NCI-H1930 (cell line): ENCODE data around the gene ORC6.

Experiments used
- DNase-seq, 2 experiments: peaks; one replicate each; lab custom pipeline; 2025; lab: John Stamatoyannopoulos, UW

The ORC6 gene

DNA sequence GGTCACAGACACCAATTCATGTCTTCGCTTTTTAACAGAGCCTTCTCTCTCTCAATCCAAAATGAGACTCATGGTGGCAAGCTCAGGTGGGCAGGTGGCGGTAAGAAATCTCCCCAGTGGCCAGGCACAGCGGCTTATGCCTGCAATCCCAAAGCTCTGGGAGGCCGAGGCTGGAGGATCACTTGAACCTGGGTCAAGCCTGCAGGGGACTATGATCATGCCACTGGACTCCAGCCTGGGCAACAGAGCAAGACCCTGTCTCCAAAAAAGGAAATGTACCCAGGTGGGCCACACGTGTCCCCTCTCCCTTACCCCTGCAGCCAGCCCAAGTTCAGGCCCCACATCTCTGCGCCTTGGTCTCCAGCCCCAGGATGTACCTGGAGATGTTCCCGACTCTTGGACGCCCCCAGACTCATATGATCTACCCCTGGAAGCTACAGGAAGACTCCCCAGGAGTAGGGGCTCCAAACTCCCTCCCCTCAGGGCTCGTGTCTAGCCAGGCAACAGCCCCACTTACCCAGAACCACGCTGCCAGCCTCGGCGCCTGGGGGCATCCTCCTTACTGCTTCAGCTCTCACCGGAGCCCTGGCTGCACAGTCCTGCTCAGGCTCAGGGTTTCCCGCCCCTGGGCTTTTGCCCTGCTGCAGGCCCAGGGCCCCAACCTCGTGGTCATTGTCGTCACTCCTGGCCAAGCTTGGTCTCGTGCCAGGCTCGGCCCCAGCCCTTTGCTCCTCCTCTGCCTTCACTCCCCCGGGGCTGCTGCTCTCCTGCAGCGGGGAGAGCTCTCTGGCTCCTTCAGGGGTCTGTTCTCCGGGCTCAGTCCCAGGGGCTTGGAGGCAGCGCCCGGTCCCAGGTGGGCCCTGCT, 42.5 kb downstream of the ORC6 start:
- DNase-seq: no peak

GRCh38 chr16:46732561-46732960, 43.1 kb downstream of the ORC6 start:
- no peak for DNase-seq

DNA sequence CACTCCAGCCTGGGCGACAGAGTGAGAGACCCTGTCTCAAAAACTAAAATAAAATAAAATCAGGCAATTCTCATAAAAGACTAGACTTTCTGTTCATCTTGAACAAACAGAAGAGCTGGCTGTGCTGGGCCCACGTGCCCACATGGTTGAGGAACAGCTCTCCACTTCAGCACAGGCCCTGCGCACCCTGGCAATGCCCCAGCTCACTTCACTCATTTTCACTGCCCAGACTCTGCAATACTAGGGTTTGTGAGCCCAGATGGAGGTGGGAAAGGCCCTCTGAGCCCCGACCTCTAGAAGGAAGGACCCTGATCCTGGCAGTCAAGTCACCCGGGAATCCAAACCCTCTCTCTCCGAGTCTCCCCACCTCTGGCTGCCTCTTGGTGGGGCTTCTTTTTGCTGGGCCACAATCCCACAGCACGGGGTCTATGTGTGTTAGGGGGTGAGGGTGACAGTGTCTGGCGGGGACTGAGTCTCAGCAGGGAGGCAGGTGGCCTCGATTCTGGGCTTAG, 43.9 kb downstream of the ORC6 start:
- no peak for DNase-seq

- DNase-seq: no peak
These were observed 47.2 kb downstream of the ORC6 start for GRCh38 chr16:46736695-46737094.

DNA sequence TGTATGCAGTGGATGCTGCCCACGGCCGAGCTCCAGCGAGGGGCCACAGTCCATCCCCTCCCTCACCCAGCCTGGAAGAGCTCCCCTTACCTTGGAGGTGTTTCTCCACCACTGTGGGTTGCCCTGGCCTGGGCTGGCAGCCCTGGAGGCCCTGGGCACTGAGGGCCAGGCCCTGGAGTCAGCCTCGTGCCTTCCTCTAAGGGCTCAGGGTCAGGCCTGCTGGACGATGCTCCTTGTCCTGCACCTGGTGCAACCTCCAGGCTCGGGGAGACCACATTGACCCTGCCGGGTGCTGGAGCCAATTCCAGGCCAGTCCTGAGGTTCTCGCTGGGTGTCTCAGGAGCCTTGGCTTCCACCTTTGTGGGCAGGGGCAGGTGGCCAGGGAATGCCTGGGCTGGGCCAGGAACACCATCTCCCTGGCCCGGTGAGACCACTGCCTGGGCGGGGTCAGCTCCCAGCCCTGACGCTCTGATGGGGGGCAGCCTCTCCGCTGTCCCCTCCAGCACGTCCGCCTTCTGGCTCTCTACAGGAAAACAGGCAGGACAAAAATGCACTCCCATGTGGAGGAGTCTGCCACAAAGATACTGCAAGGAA, 48.3 kb downstream of the ORC6 start:
- DNase-seq: no peak

DNA sequence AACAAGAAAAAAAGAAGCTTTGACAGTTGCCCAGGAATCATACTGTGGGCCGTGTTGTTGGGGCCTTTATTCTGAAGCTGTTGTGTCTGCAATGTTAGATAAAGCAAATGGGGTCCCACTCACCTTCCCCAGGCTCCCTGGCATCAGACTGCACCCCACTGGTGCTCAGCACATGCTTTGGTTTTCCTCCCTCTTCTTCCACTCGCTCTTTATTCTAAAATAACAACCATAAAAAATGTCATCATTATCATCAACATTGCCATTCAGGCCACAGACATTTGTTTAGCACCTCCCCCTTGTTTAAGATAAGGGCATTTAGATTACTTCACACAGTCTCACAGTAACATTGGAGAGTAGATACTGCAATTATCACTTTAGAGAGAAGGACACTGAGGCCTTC, 50.5 kb downstream of the ORC6 start:
- DNase-seq: no peak

GRCh38 chr16:46743232-46743719, 53.8 kb downstream of the ORC6 start:
- no peak for DNase-seq

GRCh38 chr16:46745617-46746016, 56.2 kb downstream of the ORC6 start:
- no peak for DNase-seq

DNA sequence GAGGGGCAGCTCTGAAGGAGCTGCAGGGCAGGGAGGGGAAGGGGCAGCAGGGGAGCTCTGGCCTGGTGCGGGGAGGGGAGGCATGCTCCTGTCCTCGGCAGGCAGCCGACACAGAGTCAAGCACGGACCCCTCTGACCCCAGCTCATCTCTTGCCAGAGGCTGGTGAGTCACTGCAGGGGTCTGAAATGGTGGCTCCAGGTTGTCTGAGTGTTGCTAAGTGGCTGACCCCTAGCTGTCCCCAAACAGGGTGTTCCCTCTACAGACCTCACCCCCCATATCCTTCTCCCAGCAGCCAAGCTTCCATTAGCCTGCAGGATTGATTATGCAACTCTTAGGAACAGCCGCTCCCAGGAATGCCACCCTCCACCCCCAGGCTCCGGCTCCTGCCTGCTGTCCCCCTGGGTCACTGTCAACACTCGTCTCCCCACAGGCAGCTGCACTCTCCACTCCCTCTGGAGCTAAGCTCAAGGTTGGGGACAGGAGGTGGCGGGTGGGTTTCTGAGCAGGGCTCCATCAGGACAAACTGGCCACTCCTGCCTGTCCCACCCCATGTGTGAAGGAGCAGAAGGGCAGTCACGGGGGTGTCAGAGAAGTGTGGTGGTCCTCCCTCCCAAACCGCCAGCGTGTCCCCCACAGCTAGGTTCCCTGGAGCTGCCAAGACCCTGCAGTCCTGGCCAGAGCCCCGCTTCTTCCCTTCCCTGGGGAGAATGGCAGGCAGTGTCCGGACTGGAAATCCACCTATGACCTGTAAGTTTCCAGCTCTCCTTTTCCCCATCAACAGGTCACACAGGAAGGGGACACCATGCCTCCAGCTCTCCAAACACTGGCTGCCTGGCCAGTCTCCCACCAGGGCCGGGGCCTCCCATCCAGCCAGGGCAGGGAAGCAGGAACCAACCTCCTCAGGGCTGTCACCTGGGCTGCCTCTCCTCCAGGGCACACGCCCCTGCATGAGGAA, 57.6 kb downstream of the ORC6 start:
- DNase-seq: no peak
